Measurements from ENCODE around the gene KCND3. TPM values are rescaled to one million over a fixed set of nuclear protein-coding genes. Genes with fewer than 3 reads are reported as not detected.

The KCND3 gene
- polyA plus RNA-seq, 1 donor from 2014 or later, result 7.8 TPM

- no peak for TF ChIP-seq REST (IDR thresholded peaks at IDR 0.05; ENCODE audit: borderline replicate concordance)
- Histone ChIP-seq H3K27me3 (ENCODE audit: insufficient read depth, low read depth, low read length) (no peaks in the 10 kb centered on the region), H3K4me2 (ENCODE audit: low read length) (no peak overlapping the region), H3K9me2 (ENCODE audit: insufficient read depth, low read length) (no peaks in the 10 kb centered on the region), H3K79me2 (replicated peaks; ENCODE audit: insufficient read depth, low read length) (no peaks in the 10 kb centered on the region), H3K4me3 (ENCODE audit: low read length) (no peak overlapping the region), H2AFZ (ENCODE audit: low read depth, low read length) (no peak overlapping the region), H4K20me1 (ENCODE audit: insufficient read depth) (no peaks in the 10 kb centered on the region), H3K36me3 (ENCODE audit: insufficient read depth, low read length) (no peaks in the 10 kb centered on the region), H3K9ac (ENCODE audit: low read length) (no peak overlapping the region), H3K9me3 (ENCODE audit: low read length) (no peaks in the 10 kb centered on the region), H3F3A (ENCODE audit: insufficient read depth, low read length, poor library complexity, severe bottlenecking) (no peaks in the 10 kb centered on the region), H3K27ac (ENCODE audit: low read length) (no peak overlapping the region)
Observed at GRCh38 chr1:111967067-111967690, 22.3 kb downstream of the KCND3 start.

- no peaks in the 10 kb centered on the region for H3K27me3 ChIP-seq (ENCODE audit: insufficient read depth, low read depth, low read length)
- no peaks in the 10 kb centered on the region for H3K36me3 ChIP-seq (ENCODE audit: insufficient read depth, low read length)
- H3K9me2 ChIP-seq (ENCODE audit: insufficient read depth, low read length), result no peaks in the 10 kb centered on the region
- H3K4me3 ChIP-seq (ENCODE audit: low read length), result no peak overlapping the region
- H3K27ac ChIP-seq (ENCODE audit: low read length), result no peak overlapping the region
- TF ChIP-seq POLR2AphosphoS5 (IDR thresholded peaks at IDR 0.05) (no peak), EP300 (conservative IDR thresholded peaks at IDR 0.05; ENCODE audit: poor library complexity, severe bottlenecking) (no peak), SMC3 (conservative IDR thresholded peaks at IDR 0.05; ENCODE audit: poor library complexity) (no peak), TAF1 (IDR thresholded peaks at IDR 0.05; ENCODE audit: low read depth) (no peak), REST (IDR thresholded peaks at IDR 0.05; ENCODE audit: borderline replicate concordance) (no peak), MXI1 (conservative IDR thresholded peaks at IDR 0.05; ENCODE audit: poor library complexity, severe bottlenecking) (no peak)
- no peaks in the 10 kb centered on the region for H3K79me2 ChIP-seq (replicated peaks; ENCODE audit: insufficient read depth, low read length)
- no peak overlapping the region for H3K4me2 ChIP-seq (ENCODE audit: low read length)
- H3K9ac ChIP-seq (ENCODE audit: low read length), result no peak overlapping the region
- H3K9me3 ChIP-seq (ENCODE audit: low read length), result no peaks in the 10 kb centered on the region
- no peaks in the 10 kb centered on the region for H4K20me1 ChIP-seq (ENCODE audit: insufficient read depth)
- no peak overlapping the region for H2AFZ ChIP-seq (ENCODE audit: low read depth, low read length)
- no peaks in the 10 kb centered on the region for H3F3A ChIP-seq (ENCODE audit: insufficient read depth, low read length, poor library complexity, severe bottlenecking)
Observed at GRCh38 chr1:111965781-111966443, 23.6 kb downstream of the KCND3 start.
